Measurements from ENCODE around the gene RGPD4. TPM values are rescaled to one million over a fixed set of nuclear protein-coding genes. Genes with fewer than 3 reads are reported as not detected.
"Not testable (repeated sequence)": the region's sequence is repeated elsewhere in the genome, so short reads cannot be mapped to it uniquely, and the experiment has no call there.

Gene RGPD4
- total RNA-seq (under 1 TPM in 4 of 5 donors, not detected in 1; 0.06 to 0.37 (median 0.26) TPM), total RNA-seq (0.21 to 8.3 (median 1.7) reads per million in 29 experiments)
- not detected for total RNA-seq (2013)

DNA sequence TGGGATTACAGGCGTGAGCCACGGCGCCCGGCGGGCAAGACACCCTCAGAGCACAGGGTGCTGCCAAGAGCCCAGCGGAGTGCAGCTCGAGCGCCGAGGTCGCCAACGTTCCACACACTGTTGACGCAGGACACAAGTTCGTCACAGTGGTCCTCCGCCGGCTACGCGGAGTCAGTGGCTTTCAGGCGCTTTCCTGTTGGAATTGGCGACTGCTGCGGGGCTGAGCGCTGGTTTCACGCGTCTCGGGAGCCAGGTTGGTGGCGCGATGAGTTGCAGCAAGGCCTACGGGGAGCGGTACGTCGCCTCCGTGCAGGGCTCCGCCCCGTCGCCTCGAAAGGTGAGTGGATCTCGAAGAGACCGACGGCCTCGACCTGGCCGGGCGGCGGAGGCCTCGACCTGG is at the start of gene RGPD4:
RGPD4 (plus strand) TSS at position 144 of the 400 bp plus-strand sequence; CDS start at position 266, 122 bp downstream.
- CTCF ChIA-PET; H3K9me3 Mint-ChIP-seq; H3K4me1 Mint-ChIP-seq; H3K36me3 ChIP-seq (ENCODE audit: control insufficient read depth in 2 of 2, extremely low read depth in 1 of 2, insufficient read depth in 1 of 2, low read length in 1 of 2); H3K4me3 Mint-ChIP-seq; H3K27me3 ChIP-seq (replicated peaks in 1 of 2; ENCODE audit: control insufficient read depth in 2 of 2, extremely low read depth in 1 of 2, insufficient read depth in 2 of 2, low read length in 1 of 2); H3K27ac ChIP-seq (ENCODE audit: low read length); H3K4me1 ChIP-seq (ENCODE audit: control insufficient read depth in 1 of 2, extremely low read depth in 1 of 2, insufficient read depth in 2 of 2, low read length in 2 of 2); H3K27me3 Mint-ChIP-seq; POLR2A ChIA-PET; H3K36me3 Mint-ChIP-seq; DNase-seq; H3K4me3 ChIP-seq (ENCODE audit: control insufficient read depth in 1 of 2, extremely low read depth in 1 of 2, low read length in 1 of 2); H3K27ac Mint-ChIP-seq; H3K9me3 ChIP-seq; ATAC-seq (replicated peaks in 1 of 4): not testable (repeated sequence)
- 94% methylated on average over 31 of the region's 43 CpGs for WGBS (ENCODE audit: insufficient coverage)

DNA sequence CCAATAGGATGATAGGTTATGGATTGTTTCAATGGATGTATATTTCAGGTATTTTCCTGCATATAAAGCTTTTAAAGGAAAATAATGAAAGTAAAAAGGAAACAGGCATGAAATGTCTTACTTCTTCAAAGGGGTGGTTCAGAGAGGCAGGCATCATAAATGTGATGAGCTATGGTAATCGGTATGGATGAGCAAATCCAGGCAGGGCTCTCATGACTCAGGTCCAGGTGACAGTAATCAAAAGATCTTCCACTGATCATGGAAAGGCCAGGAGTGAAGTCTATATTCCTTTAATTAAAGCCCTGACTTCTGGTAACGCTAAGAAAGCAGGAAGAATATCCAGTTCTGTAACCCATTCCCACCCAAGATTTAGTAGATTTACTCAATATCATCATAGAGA is 48.7 kb upstream of the RGPD4 start:
- Mint-ChIP-seq H3K36me3 (no peaks in the 10 kb centered on the region), H3K9me3 (peaks cover 0 to 9% (median 0%) of the 10 kb centered on the region in 3 donors), H3K27ac (no peak overlapping the region), H3K4me1 (no peaks in the 10 kb centered on the region), H3K27me3 (peaks cover 0 to 2% of the 10 kb centered on the region in 2 donors), H3K4me3 (no peak overlapping the region)
- Histone ChIP-seq H3K4me1 (ENCODE audit: control insufficient read depth in 1 of 2, extremely low read depth in 1 of 2, insufficient read depth in 2 of 2, low read length in 2 of 2) (no peaks in the 10 kb centered on the region), H3K36me3 (ENCODE audit: control insufficient read depth in 2 of 2, extremely low read depth in 1 of 2, insufficient read depth in 1 of 2, low read length in 1 of 2) (no peaks in the 10 kb centered on the region), H3K4me3 (ENCODE audit: control insufficient read depth in 1 of 2, extremely low read depth in 1 of 2, low read length in 1 of 2) (no peak overlapping the region), H3K9me3 (no peaks in the 10 kb centered on the region), H3K27me3 (replicated peaks in 1 of 2; ENCODE audit: control insufficient read depth in 2 of 2, extremely low read depth in 1 of 2, insufficient read depth in 2 of 2, low read length in 1 of 2) (no peaks in the 10 kb centered on the region), H3K27ac (ENCODE audit: low read length) (no peak overlapping the region)
- CTCF ChIA-PET = no interaction called here
- DNase-seq (no peak), ATAC-seq (replicated peaks in 1 of 4) (no peak)
- POLR2A ChIA-PET = no interaction called here
- WGBS (ENCODE audit: insufficient coverage) = no CpG with 5 or more reads among the region's 2 CpGs

GRCh38 chr2:107785756-107786155 is 40.9 kb upstream of the RGPD4 start:
- Mint-ChIP-seq H3K36me3 (no peaks in the 10 kb centered on the region), H3K4me3 (no peak overlapping the region), H3K27me3 (no peaks in the 10 kb centered on the region), H3K27ac (no peak overlapping the region), H3K9me3 (peaks cover 0 to 10% (median 3%) of the 10 kb centered on the region in 3 donors), H3K4me1 (no peaks in the 10 kb centered on the region)
- ATAC-seq (replicated peaks in 1 of 4) (no peak), DNase-seq (no peak)
- H3K27me3 ChIP-seq (replicated peaks in 1 of 2; ENCODE audit: control insufficient read depth in 2 of 2, extremely low read depth in 1 of 2, insufficient read depth in 2 of 2, low read length in 1 of 2) = no peaks in the 10 kb centered on the region
- H3K9me3 ChIP-seq = no peaks in the 10 kb centered on the region
- no peak overlapping the region for H3K4me3 ChIP-seq (ENCODE audit: control insufficient read depth in 1 of 2, extremely low read depth in 1 of 2, low read length in 1 of 2)
- ChIA-PET POLR2A (no interaction called here), CTCF (no interaction called here)
- no peak overlapping the region for H3K27ac ChIP-seq (ENCODE audit: low read length)
- H3K36me3 ChIP-seq (ENCODE audit: control insufficient read depth in 2 of 2, extremely low read depth in 1 of 2, insufficient read depth in 1 of 2, low read length in 1 of 2) = no peaks in the 10 kb centered on the region
- no peaks in the 10 kb centered on the region for H3K4me1 ChIP-seq (ENCODE audit: control insufficient read depth in 1 of 2, extremely low read depth in 1 of 2, insufficient read depth in 2 of 2, low read length in 2 of 2)
- no CpG with 5 or more reads among the region's 1 CpG for WGBS (ENCODE audit: insufficient coverage)

- no peak overlapping the region for H3K4me3 ChIP-seq (ENCODE audit: control insufficient read depth in 1 of 2, extremely low read depth in 1 of 2, low read length in 1 of 2)
- no peak overlapping the region for H3K4me3 Mint-ChIP-seq
- no peaks in the 10 kb centered on the region for H3K4me1 Mint-ChIP-seq
- no peak overlapping the region for H3K27ac ChIP-seq (ENCODE audit: low read length)
- ChIA-PET POLR2A (no interaction called here), CTCF (no interaction called here)
- H3K36me3 ChIP-seq (ENCODE audit: control insufficient read depth in 2 of 2, extremely low read depth in 1 of 2, insufficient read depth in 1 of 2, low read length in 1 of 2) = no peaks in the 10 kb centered on the region
- no peak for ATAC-seq (replicated peaks in 1 of 4)
- no peaks in the 10 kb centered on the region for H3K36me3 Mint-ChIP-seq
- DNase-seq = no peak
- H3K9me3 Mint-ChIP-seq = peaks cover 0 to 9% (median 3%) of the 10 kb centered on the region in 3 donors
- H3K4me1 ChIP-seq (ENCODE audit: control insufficient read depth in 1 of 2, extremely low read depth in 1 of 2, insufficient read depth in 2 of 2, low read length in 2 of 2) = no peaks in the 10 kb centered on the region
- no peaks in the 10 kb centered on the region for H3K27me3 ChIP-seq (replicated peaks in 1 of 2; ENCODE audit: control insufficient read depth in 2 of 2, extremely low read depth in 1 of 2, insufficient read depth in 2 of 2, low read length in 1 of 2)
- no peaks in the 10 kb centered on the region for H3K9me3 ChIP-seq
- H3K27me3 Mint-ChIP-seq = no peaks in the 10 kb centered on the region
- WGBS (ENCODE audit: insufficient coverage) = no CpG with 5 or more reads among the region's 1 CpG
- H3K27ac Mint-ChIP-seq = no peak overlapping the region
Measured at GRCh38 chr2:107790837-107791236, 35.9 kb upstream of the RGPD4 start.

- Mint-ChIP-seq H3K27me3 (no peaks in the 10 kb centered on the region), H3K4me3 (no peak overlapping the region), H3K36me3 (no peaks in the 10 kb centered on the region)
Measured at GRCh38 chr2:107801498-107801897, 25.2 kb upstream of the RGPD4 start.

GRCh38 chr2:107804608-107805498 is 21.8 kb upstream of the RGPD4 start:
- Histone ChIP-seq H3K4me3 (ENCODE audit: control insufficient read depth in 1 of 2, extremely low read depth in 1 of 2, low read length in 1 of 2) (no peak overlapping the region), H3K27me3 (replicated peaks in 1 of 2; ENCODE audit: control insufficient read depth in 2 of 2, extremely low read depth in 1 of 2, insufficient read depth in 2 of 2, low read length in 1 of 2) (no peaks in the 10 kb centered on the region), H3K27ac (ENCODE audit: low read length) (no peak overlapping the region), H3K36me3 (ENCODE audit: control insufficient read depth in 2 of 2, extremely low read depth in 1 of 2, insufficient read depth in 1 of 2, low read length in 1 of 2) (no peaks in the 10 kb centered on the region), H3K9me3 (no peaks in the 10 kb centered on the region), H3K4me1 (ENCODE audit: control insufficient read depth in 1 of 2, extremely low read depth in 1 of 2, insufficient read depth in 2 of 2, low read length in 2 of 2) (no peaks in the 10 kb centered on the region)
- no peak overlapping the region for H3K27ac Mint-ChIP-seq
- H3K4me1 Mint-ChIP-seq = no peaks in the 10 kb centered on the region
- WGBS (ENCODE audit: insufficient coverage) = 100% methylated on average over 2 of the region's 6 CpGs
- H3K36me3 Mint-ChIP-seq = no peaks in the 10 kb centered on the region
- ATAC-seq (replicated peaks in 1 of 4) = no peak
- DNase-seq = no peak
- no peaks in the 10 kb centered on the region for H3K27me3 Mint-ChIP-seq
- ChIA-PET POLR2A (interaction anchor here in 1 of 2 donors (0.7 kb wide), 1 partner anchor 12 kb away, joined by 3 read pairs; no protein-coding TSS in a partner anchor), CTCF (no interaction called here)
- peaks cover 0 to 6% (median 2%) of the 10 kb centered on the region in 3 donors for H3K9me3 Mint-ChIP-seq
- no peak overlapping the region for H3K4me3 Mint-ChIP-seq

More at GRCh38 chr2:107801498-107801897, 25.2 kb upstream of the RGPD4 start:
- no peaks in the 10 kb centered on the region for H3K4me1 ChIP-seq (ENCODE audit: control insufficient read depth in 1 of 2, extremely low read depth in 1 of 2, insufficient read depth in 2 of 2, low read length in 2 of 2)
- Mint-ChIP-seq H3K27ac (no peak overlapping the region), H3K4me1 (no peaks in the 10 kb centered on the region), H3K9me3 (peaks cover 0 to 10% (median 2%) of the 10 kb centered on the region in 3 donors)
- ChIA-PET POLR2A (no interaction called here), CTCF (no interaction called here)
- H3K27me3 ChIP-seq (replicated peaks in 1 of 2; ENCODE audit: control insufficient read depth in 2 of 2, extremely low read depth in 1 of 2, insufficient read depth in 2 of 2, low read length in 1 of 2) = no peaks in the 10 kb centered on the region
- DNase-seq = no peak
- H3K27ac ChIP-seq (ENCODE audit: low read length) = no peak overlapping the region
- 100% methylated on average over 1 of the region's 2 CpGs for WGBS (ENCODE audit: insufficient coverage)
- H3K9me3 ChIP-seq = no peaks in the 10 kb centered on the region
- H3K4me3 ChIP-seq (ENCODE audit: control insufficient read depth in 1 of 2, extremely low read depth in 1 of 2, low read length in 1 of 2) = no peak overlapping the region
- ATAC-seq (replicated peaks in 1 of 4) = no peak
- no peaks in the 10 kb centered on the region for H3K36me3 ChIP-seq (ENCODE audit: control insufficient read depth in 2 of 2, extremely low read depth in 1 of 2, insufficient read depth in 1 of 2, low read length in 1 of 2)
